Kidney epithelial cell (primary cell): ENCODE data around the gene MYO18A. TPM values are rescaled to one million over a fixed set of nuclear protein-coding genes. Genes with fewer than 3 reads are reported as not detected.

ENCODE experiments used
- DNase-seq: peaks from one replicate; pipeline ENCODE4 v3.0.0-alpha.2; 2010; ENCODE audit warnings: low read depth
- H3K27me3 ChIP-seq: 2 replicates; pipeline ENCODE4 v1.6.0; 2011; ENCODE audit warnings: low read length; ENCODE audit not compliant: control insufficient read depth, insufficient read depth
- H3K36me3 ChIP-seq: 2 replicates; pipeline ENCODE4 v1.5.1; 2011; ENCODE audit warnings: low read length; ENCODE audit not compliant: control insufficient read depth, insufficient read depth
- H3K4me3 ChIP-seq: 2 replicates; pipeline ENCODE4 v1.5.1; 2011; ENCODE audit warnings: low read depth, mild to moderate bottlenecking, control low read depth, low read length
- total RNA-seq: library from RNA; depleted of rRNA; stranded (reverse); fragments of >200 nt; gene quantifications from 2 replicates; pipeline ENCODE4 v1.2.3, GENCODE V29; 2015
- TF ChIP-seq, protein P1 (sequence below): IDR thresholded peaks from 2 replicates; pipeline ENCODE4 v1.5.1; 2011; ENCODE audit warnings: mild to moderate bottlenecking, moderate library complexity, low read length, control low read depth, inconsistent platforms; ENCODE audit not compliant: insufficient read depth, poor library complexity, severe bottlenecking

Gene MYO18A
- total RNA-seq, 1 donor from 2014 or later: 19.8 TPM

- H3K4me3 ChIP-seq: no peak overlapping the region
- no peak for DNase-seq
- H3K27me3 ChIP-seq: peaks cover 15% of the 10 kb centered on the region
- TF ChIP-seq, protein P1, sequence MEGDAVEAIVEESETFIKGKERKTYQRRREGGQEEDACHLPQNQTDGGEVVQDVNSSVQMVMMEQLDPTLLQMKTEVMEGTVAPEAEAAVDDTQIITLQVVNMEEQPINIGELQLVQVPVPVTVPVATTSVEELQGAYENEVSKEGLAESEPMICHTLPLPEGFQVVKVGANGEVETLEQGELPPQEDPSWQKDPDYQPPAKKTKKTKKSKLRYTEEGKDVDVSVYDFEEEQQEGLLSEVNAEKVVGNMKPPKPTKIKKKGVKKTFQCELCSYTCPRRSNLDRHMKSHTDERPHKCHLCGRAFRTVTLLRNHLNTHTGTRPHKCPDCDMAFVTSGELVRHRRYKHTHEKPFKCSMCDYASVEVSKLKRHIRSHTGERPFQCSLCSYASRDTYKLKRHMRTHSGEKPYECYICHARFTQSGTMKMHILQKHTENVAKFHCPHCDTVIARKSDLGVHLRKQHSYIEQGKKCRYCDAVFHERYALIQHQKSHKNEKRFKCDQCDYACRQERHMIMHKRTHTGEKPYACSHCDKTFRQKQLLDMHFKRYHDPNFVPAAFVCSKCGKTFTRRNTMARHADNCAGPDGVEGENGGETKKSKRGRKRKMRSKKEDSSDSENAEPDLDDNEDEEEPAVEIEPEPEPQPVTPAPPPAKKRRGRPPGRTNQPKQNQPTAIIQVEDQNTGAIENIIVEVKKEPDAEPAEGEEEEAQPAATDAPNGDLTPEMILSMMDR: no peak
- no peaks in the 10 kb centered on the region for H3K36me3 ChIP-seq
Observed at GRCh38 chr17:29073045-29073444, 107.2 kb downstream of the MYO18A start.

GRCh38 chr17:29071303-29071702 is 108.9 kb downstream of the MYO18A start:
- DNase-seq: no peak
- no peaks in the 10 kb centered on the region for H3K36me3 ChIP-seq
- TF ChIP-seq, protein P1: no peak
- H3K4me3 ChIP-seq: no peak overlapping the region
- H3K27me3 ChIP-seq: peaks cover 15% of the 10 kb centered on the region

- TF ChIP-seq, protein P1: no peak
- no peaks in the 10 kb centered on the region for H3K36me3 ChIP-seq
- H3K27me3 ChIP-seq: peaks cover 15% of the 10 kb centered on the region
- no peak for DNase-seq
- H3K4me3 ChIP-seq: no peak overlapping the region
Observed at GRCh38 chr17:29070781-29071180, 109.4 kb downstream of the MYO18A start.

DNA sequence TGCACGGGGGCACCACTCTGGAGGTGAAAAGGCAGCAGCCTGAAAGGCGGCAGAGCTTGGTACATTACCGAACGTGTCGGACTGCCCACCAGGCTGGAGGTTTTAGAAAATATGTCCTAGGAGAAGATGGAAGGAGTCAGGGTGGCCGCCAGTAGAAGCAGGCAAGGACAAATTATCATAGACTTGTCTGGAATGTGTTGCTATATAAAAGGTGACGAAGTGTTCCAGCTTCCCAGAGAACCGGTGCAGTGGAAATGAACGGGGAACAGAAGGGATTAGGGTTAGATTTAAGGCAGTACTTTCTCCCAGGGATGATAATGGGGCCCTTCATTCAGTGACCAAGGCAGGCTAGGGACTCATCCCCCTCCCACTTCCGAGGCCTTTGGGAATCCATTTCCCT is 109.9 kb downstream of the MYO18A start:
- no peaks in the 10 kb centered on the region for H3K36me3 ChIP-seq

GRCh38 chr17:29069526-29070041 is 110.6 kb downstream of the MYO18A start:
- Histone ChIP-seq H3K4me3 (no peak overlapping the region), H3K36me3 (no peaks in the 10 kb centered on the region), H3K27me3 (peaks cover 19% of the 10 kb centered on the region)
- TF ChIP-seq, protein P1: no peak
- DNase-seq: no peak

More for the DNA sequence above, 109.9 kb downstream of the MYO18A start:
- TF ChIP-seq, protein P1: no peak
- no peak overlapping the region for H3K4me3 ChIP-seq
- no peak for DNase-seq
- peaks cover 17% of the 10 kb centered on the region for H3K27me3 ChIP-seq

- no peak for DNase-seq
Observed at GRCh38 chr17:29068818-29069217, 111.4 kb downstream of the MYO18A start.

More at GRCh38 chr17:29068818-29069217, 111.4 kb downstream of the MYO18A start:
- TF ChIP-seq, protein P1: no peak
- H3K4me3 ChIP-seq: no peak overlapping the region
- peaks cover 19% of the 10 kb centered on the region for H3K27me3 ChIP-seq
- no peaks in the 10 kb centered on the region for H3K36me3 ChIP-seq
